HepG2 (cell line): ENCODE data around the gene SKIDA1. TPM values are rescaled to one million over a fixed set of nuclear protein-coding genes. Genes with fewer than 3 reads are reported as not detected.
A peak's percentile ranks its signal among the peaks of the same experiment; 100 is the strongest.

Experiments used
- ADNP ChIP-seq: sonication (generic); formaldehyde crosslinking; IDR thresholded peaks from 2 replicates; pipeline ENCODE4 v1.4.0; 2020; ENCODE audit warnings: missing genetic modification reagents
- BRCA1 ChIP-seq: sonication (generic); formaldehyde crosslinking; IDR thresholded peaks from 2 replicates; pipeline ENCODE4 v1.4.0; 2020; ENCODE audit warnings: missing genetic modification reagents
- ESRRA ChIP-seq: sonication (generic); formaldehyde crosslinking; IDR thresholded peaks from 2 replicates; pipeline ENCODE4 v1.5.1; 2020; ENCODE audit warnings: mild to moderate bottlenecking, low read depth, missing genetic modification reagents
- GATA4 ChIP-seq: sonication (generic); IDR thresholded peaks from 2 replicates; pipeline ENCODE4 v1.6.1; 2016; ENCODE audit warnings: antibody characterized with exemption, low read depth, borderline replicate concordance
- GATAD2A ChIP-seq: IDR thresholded peaks from 2 replicates; pipeline ENCODE4 v1.6.1; 2016
- HMG20A ChIP-seq: IDR thresholded peaks from 2 replicates; pipeline ENCODE4 v1.6.1; 2016; ENCODE audit warnings: borderline replicate concordance
- MAFK ChIP-seq, 2 experiments: IDR thresholded peaks in 1 of 2; conservative IDR thresholded peaks in 1 of 2; 2 replicates each; pipeline ENCODE4 v1.6.1; 2011; ENCODE audit warnings: improper control_type of control experiment in 2 of 2, low read length in 2 of 2
- MXD4 ChIP-seq: IDR thresholded peaks from 2 replicates; pipeline ENCODE4 v1.6.1; 2016; ENCODE audit warnings: mild to moderate bottlenecking, missing biosample characterization, missing genetic modification reagents
- MZF1 ChIP-seq: sonication (generic); formaldehyde crosslinking; IDR thresholded peaks from 2 replicates; pipeline ENCODE4 v1.8.1; 2023; ENCODE audit warnings: mild to moderate bottlenecking, missing genetic modification reagents, borderline replicate concordance
- NAIF1 ChIP-seq: sonication (generic); formaldehyde crosslinking; IDR thresholded peaks from 2 replicates; pipeline ENCODE4 v1.5.0; 2020; ENCODE audit warnings: mild to moderate bottlenecking, missing genetic modification reagents, borderline replicate concordance
- PHF20 ChIP-seq: sonication (generic); formaldehyde crosslinking; IDR thresholded peaks from 2 replicates; pipeline ENCODE4 v1.5.0; 2020; ENCODE audit warnings: mild to moderate bottlenecking, missing genetic modification reagents
- RFXANK ChIP-seq: IDR thresholded peaks from 2 replicates; pipeline ENCODE4 v1.6.1; 2016
- SIX1 ChIP-seq: sonication (generic); formaldehyde crosslinking; IDR thresholded peaks from 2 replicates; pipeline ENCODE4 v1.4.0; 2020; ENCODE audit warnings: missing genetic modification reagents, borderline replicate concordance
- SMAD1 ChIP-seq: sonication (generic); formaldehyde crosslinking; IDR thresholded peaks from 2 replicates; pipeline ENCODE4 v1.4.0; 2020; ENCODE audit warnings: missing genetic modification reagents, low read depth, mild to moderate bottlenecking, borderline replicate concordance
- SOX13 ChIP-seq, 3 experiments: fragments of 450-650 bp in 1 of 3; sonication (generic) in 1 of 3; formaldehyde crosslinking in 1 of 3; IDR thresholded peaks in 2 of 3; conservative IDR thresholded peaks in 1 of 3; 2 replicates each; pipeline versions ENCODE4 v1.5.0 to v1.6.1; 2016 to 2020; ENCODE audit warnings: antibody characterized with exemption in 1 of 3, mild to moderate bottlenecking in 1 of 3, missing compliant biosample characterization in 1 of 3, missing genetic modification reagents in 1 of 3, moderate library complexity in 1 of 3
- TGIF2 ChIP-seq: IDR thresholded peaks from 2 replicates; pipeline ENCODE4 v1.6.1; 2016; ENCODE audit warnings: control low read depth, missing compliant biosample characterization
- U2AF1 ChIP-seq: fragments of 200-400 bp; formaldehyde crosslinking; optimal IDR thresholded peaks from 2 replicates; pipeline ENCODE3; 2017; ENCODE audit warnings: mild to moderate bottlenecking, low read depth, low read length
- ZFAT ChIP-seq: sonication (generic); formaldehyde crosslinking; conservative IDR thresholded peaks from 2 replicates; pipeline ENCODE4 v1.8.1; 2023; ENCODE audit warnings: missing genetic modification reagents, inconsistent platforms
- ZNF367 ChIP-seq: sonication (generic); formaldehyde crosslinking; IDR thresholded peaks from 2 replicates; pipeline ENCODE4 v1.4.0; 2020; ENCODE audit warnings: missing genetic modification reagents, borderline replicate concordance
- ZNF543 ChIP-seq: sonication (generic); formaldehyde crosslinking; IDR thresholded peaks from 2 replicates; pipeline ENCODE4 v1.4.0; 2020; ENCODE audit warnings: mild to moderate bottlenecking, missing genetic modification reagents
- ZNF550 ChIP-seq: sonication (generic); formaldehyde crosslinking; IDR thresholded peaks from 2 replicates; pipeline ENCODE4 v1.4.0; 2020; ENCODE audit warnings: mild to moderate bottlenecking, missing genetic modification reagents, borderline replicate concordance
- ZNF773 ChIP-seq: sonication (generic); formaldehyde crosslinking; IDR thresholded peaks from 2 replicates; pipeline ENCODE4 v1.4.0; 2020; ENCODE audit warnings: missing genetic modification reagents, borderline replicate concordance
- polyA plus RNA-seq, 8 experiments: library from polyadenylated mRNA; depleted of rRNA in 3 of 8; stranded (reverse) in 7 of 8; unstranded in 1 of 8; fragments of >200 nt; fragmentation: Illumina TruSeq in 4 of 8; extraction: Trizol in 4 of 8; gene quantifications; 2 replicates each; pipeline versions ENCODE4 v1.2.1 to v1.2.3, GENCODE V29; 2011 to 2016; ENCODE audit warnings: low read depth in 4 of 8, missing spikeins in 1 of 8, mixed read lengths in 1 of 8; ENCODE audit not compliant: insufficient read depth in 1 of 8
- total RNA-seq, 5 experiments: library from RNA; depleted of rRNA; stranded (reverse); fragments of >200 nt; fragmentation: Illumina TruSeq; extraction: Trizol; gene quantifications; 2 replicates each; pipeline ENCODE4 v1.2.3, GENCODE V29; 2016; ENCODE audit warnings: low read depth in 1 of 5
- TF ChIP-seq, protein P1 (sequence below): IDR thresholded peaks from 2 replicates; pipeline ENCODE4 v1.6.1; 2016; ENCODE audit warnings: mild to moderate bottlenecking, missing biosample characterization, missing genetic modification reagents
- TF ChIP-seq, protein P2 (sequence below): IDR thresholded peaks from 2 replicates; pipeline ENCODE4 v1.6.1; 2016; ENCODE audit warnings: missing biosample characterization, missing genetic modification reagents, low read depth
- TF ChIP-seq, protein P3 (sequence below): sonication (generic); formaldehyde crosslinking; IDR thresholded peaks from 2 replicates; pipeline ENCODE4 v1.5.0; 2020; ENCODE audit warnings: mild to moderate bottlenecking, missing genetic modification reagents
- TF ChIP-seq, protein P4 (sequence below): IDR thresholded peaks from 2 replicates; pipeline ENCODE4 v1.6.1; 2012; ENCODE audit warnings: inconsistent platforms

Gene SKIDA1
- total and polyA plus RNA-seq, 2 of the 13 experiments (the other 11 are each of a cell fraction or from before 2014, with no cell fraction given) = 0.73 to 1.5 TPM

DNA sequence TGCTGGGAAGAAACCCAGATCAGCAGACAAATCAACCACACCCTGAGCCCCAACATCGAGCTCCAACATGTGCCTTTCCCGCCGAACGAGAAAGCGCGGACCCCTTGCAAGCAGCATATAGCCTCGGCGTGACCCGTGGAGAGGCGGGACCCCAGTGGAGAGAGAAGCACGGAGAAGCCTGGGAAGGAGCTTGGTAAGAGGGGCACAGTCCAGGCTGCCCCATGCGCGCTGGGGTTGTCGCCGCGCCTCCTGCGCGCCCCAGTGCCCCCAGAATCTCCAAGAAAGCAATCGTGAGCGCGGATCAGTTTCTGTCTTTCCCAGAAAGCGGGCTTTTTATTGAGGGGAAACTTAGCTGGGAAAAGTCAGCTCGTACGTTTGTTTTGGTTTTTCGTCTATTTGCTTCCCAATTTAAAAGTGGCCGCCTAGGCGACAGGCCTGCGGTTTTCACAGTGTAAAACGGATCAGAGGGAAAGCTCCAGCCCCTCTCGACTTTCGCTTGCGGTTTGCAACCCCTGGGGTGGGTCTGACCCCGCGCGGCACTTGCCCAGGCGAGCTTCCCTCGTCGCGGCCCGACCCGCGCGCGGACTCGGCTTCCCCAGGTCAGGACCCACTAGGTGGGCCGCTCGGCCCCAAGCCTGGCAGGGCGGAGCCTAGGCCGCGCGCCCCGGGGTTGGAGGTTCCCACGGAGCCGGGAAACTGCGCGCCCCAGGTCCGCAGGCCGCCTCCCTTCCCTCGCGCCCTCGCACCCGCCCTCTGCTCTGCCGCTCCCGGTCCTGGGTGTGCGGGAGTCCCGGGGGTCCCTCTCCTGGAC, 31.1 kb downstream of the SKIDA1 start (continued):
- no peak for TF ChIP-seq TGIF2 (CRISPR knock-in tag)
- TF ChIP-seq ZNF550 (CRISPR knock-in tag) = peak; percentile 90; the same call in 1 of the 2 replicates
- peak; percentile 82; the same call in 1 of the 2 replicates for TF ChIP-seq ZFAT (CRISPR knock-in tag)
- TF ChIP-seq ZNF773 (CRISPR knock-in tag) = no peak
- TF ChIP-seq ZNF543 (CRISPR knock-in tag) = no peak
- no peak for TF ChIP-seq SOX13 (IDR thresholded peaks at IDR 0.05)
- peak in 1 of 2 experiments; percentile 31; a peak in 1 of 4 replicates for TF ChIP-seq SOX13 (CRISPR knock-in tag; conservative IDR thresholded peaks at IDR 0.05 in 1 of 2, IDR thresholded peaks at IDR 0.05 in 1 of 2)
- TF ChIP-seq NAIF1 = no peak
- no peak for TF ChIP-seq ESRRA
- TF ChIP-seq HMG20A = no peak
- TF ChIP-seq, protein P1, sequence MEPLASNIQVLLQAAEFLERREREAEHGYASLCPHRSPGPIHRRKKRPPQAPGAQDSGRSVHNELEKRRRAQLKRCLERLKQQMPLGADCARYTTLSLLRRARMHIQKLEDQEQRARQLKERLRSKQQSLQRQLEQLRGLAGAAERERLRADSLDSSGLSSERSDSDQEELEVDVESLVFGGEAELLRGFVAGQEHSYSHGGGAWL (CRISPR knock-in tag) = no peak; the same call in 1 of the 2 replicates
- TF ChIP-seq, protein P2, sequence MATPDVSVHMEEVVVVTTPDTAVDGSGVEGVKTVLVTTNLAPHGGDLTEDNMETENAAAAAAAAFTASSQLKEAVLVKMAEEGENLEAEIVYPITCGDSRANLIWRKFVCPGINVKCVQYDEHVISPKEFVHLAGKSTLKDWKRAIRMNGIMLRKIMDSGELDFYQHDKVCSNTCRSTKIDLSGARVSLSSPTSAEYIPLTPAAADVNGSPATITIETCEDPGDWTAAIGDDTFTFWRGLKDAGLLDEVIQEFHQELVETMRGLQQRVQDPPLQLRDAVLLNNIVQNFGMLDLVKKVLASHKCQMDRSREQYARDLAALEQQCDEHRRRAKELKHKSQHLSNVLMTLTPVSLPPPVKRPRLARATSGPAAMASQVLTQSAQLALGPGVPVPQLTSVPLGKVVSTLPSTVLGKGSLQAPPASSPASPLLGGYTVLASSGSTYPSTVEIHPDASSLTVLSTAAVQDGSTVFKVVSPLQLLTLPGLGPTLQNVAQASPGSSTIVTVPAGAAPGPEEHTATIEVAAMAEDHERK (CRISPR knock-in tag) = no peak
- TF ChIP-seq MZF1 (CRISPR knock-in tag) = no peak
- TF ChIP-seq, protein P3, sequence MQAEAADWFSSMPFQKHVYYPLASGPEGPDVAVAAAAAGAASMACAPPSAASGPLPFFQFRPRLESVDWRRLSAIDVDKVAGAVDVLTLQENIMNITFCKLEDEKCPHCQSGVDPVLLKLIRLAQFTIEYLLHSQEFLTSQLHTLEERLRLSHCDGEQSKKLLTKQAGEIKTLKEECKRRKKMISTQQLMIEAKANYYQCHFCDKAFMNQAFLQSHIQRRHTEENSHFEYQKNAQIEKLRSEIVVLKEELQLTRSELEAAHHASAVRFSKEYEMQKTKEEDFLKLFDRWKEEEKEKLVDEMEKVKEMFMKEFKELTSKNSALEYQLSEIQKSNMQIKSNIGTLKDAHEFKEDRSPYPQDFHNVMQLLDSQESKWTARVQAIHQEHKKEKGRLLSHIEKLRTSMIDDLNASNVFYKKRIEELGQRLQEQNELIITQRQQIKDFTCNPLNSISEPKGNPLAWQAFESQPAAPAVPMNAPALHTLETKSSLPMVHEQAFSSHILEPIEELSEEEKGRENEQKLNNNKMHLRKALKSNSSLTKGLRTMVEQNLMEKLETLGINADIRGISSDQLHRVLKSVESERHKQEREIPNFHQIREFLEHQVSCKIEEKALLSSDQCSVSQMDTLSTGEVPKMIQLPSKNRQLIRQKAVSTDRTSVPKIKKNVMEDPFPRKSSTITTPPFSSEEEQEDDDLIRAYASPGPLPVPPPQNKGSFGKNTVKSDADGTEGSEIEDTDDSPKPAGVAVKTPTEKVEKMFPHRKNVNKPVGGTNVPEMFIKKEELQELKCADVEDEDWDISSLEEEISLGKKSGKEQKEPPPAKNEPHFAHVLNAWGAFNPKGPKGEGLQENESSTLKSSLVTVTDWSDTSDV (CRISPR knock-in tag) = 0 out of 2 replicates have a peak, but pooled peaks have one; percentile 31
- TF ChIP-seq, protein P4, sequence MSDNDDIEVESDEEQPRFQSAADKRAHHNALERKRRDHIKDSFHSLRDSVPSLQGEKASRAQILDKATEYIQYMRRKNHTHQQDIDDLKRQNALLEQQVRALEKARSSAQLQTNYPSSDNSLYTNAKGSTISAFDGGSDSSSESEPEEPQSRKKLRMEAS = no peak
- TF ChIP-seq MXD4 = peak; percentile 73
- TF ChIP-seq GATA4 = no peak
- peak; percentile 52; the same call in 1 of the 2 replicates for TF ChIP-seq BRCA1 (CRISPR knock-in tag)
- no peak for TF ChIP-seq U2AF1
- TF ChIP-seq ADNP = no peak
- TF ChIP-seq MAFK (conservative IDR thresholded peaks at IDR 0.05 in 1 of 2, IDR thresholded peaks at IDR 0.05 in 1 of 2; ENCODE audit: low read length in 2 of 2) = no peak
- no peak for TF ChIP-seq SIX1 (CRISPR knock-in tag)
- peak; percentile 75 for TF ChIP-seq SMAD1 (CRISPR knock-in tag)
- no peak for TF ChIP-seq ZNF367 (CRISPR knock-in tag)
- no peak; the same call in 1 of the 2 replicates for TF ChIP-seq PHF20 (CRISPR knock-in tag)
- TF ChIP-seq GATAD2A (CRISPR knock-in tag) = peak; percentile 47
- no peak for TF ChIP-seq RFXANK (CRISPR knock-in tag)
